SK-MEL-5 (cell line): Measurements from ENCODE around the gene KDM3A. TPM values are rescaled to one million over a fixed set of nuclear protein-coding genes. Genes with fewer than 3 reads are reported as not detected.

Experiments
- DNase-seq: peaks from one replicate; pipeline ENCODE4 v3.0.0-alpha.2; 2016; ENCODE audit warnings: low read depth, low spot score
- in situ Hi-C: cut with HindIII; loops from 2 replicates; pipeline ENCODE4 v1.10.0; 2016; ENCODE audit warnings: low sequenced_read_pairs, high pct_unique_total_duplicates, low pct_unique_long_range_greater_than_20kb
- polyA plus RNA-seq, 2 experiments: library from polyadenylated mRNA; depleted of rRNA; stranded (reverse); fragments of >200 nt; gene quantifications; 2 replicates each; pipeline ENCODE4 v1.2.3, GENCODE V29; 2015
- total RNA-seq: library from RNA; depleted of rRNA; stranded (reverse); fragments of >200 nt; shearing (Covaris generic); gene quantifications from 2 replicates; pipeline ENCODE4 v1.2.3, GENCODE V29; 2014; rRNA removed

KDM3A gene
- 35.6 and 45.1 TPM in 2 replicates for total RNA-seq
- polyA plus RNA-seq (2015; cell fraction: cytosol; rRNA removed), result 18.3 and 27.2 TPM in 2 replicates
- polyA plus RNA-seq (2015; cell fraction: nucleus; rRNA removed), result 127 and 133 TPM in 2 replicates

DNA sequence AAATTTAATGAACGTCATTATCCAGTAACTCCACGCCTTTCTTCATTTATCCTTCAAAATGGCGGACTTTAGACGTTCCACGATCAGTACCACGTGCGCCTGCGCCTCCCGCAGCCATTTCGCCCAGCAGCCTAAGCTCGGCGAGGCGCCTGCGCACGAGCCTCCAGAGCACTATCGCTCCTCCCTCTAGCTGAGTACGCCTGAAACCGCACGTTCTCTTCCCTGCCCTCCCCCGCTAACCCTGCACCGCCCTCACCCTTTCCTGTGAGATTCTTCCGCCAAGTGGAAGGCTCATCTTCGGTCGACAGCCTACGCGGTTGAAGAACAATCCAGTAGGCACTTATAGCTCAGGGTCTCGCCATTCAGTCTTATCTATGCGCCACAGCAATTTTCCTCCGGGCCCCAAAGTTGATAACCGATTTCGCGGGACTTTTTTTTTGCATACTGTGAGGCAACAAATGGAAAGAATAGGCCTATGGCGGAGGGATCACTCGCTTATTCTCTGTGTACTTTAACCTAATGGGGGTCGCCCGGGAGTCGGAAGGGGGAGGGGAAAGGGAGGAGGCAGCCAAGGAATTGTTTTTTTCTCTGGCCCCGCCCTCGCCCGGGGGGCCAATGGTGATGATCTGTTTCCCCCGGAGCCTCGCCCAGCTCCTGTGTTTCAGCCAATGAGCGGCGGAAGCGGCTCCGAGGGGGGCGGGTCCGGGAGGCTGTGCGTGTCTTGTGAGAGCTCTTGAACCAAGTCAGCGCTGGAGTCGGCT, at the start of gene KDM3A:
KDM3A (plus strand) TSS at position 741 of the 761 bp plus-strand sequence. CDS start 677 bp downstream, outside the sequence.
- peak; percentile 100 for DNase-seq
- in situ Hi-C loops, result no loop called here

DNA sequence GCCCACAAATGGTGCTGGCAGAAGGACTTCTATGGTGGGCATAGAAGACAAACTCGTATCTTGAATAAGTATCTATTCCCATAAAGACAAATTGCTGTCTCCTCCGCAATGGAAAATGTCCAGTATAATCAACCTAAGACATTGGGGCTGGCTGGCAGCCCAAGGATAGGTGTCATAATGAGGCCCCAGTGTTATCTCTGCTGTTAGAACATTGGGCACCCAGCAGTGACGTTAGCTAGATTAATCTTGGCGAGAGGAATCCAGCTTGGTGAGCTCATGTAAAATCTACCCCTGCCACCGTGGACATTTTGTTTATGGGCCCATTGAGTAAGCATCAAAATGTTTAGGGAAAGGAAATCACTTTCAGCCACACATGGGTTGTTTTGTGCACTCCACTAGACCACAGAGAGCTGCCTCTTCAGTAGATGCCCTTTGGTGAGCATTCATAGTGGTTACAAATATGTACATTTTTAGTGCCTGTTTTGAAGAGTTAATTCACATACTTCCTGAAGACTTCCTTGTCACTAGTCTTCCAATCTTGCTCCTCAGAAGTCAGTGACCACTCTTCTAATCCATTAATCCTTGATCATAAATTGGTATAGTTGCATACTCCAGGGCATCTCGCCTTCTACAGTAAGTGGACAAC, 48.2 kb upstream of the KDM3A start:
- in situ Hi-C loops, result no loop called here
- DNase-seq, result no peak

- peak; percentile 52 for DNase-seq
- in situ Hi-C loops, result no loop called here
These were observed 47.4 kb upstream of the KDM3A start for GRCh38 chr2:86393521-86394491.

DNA sequence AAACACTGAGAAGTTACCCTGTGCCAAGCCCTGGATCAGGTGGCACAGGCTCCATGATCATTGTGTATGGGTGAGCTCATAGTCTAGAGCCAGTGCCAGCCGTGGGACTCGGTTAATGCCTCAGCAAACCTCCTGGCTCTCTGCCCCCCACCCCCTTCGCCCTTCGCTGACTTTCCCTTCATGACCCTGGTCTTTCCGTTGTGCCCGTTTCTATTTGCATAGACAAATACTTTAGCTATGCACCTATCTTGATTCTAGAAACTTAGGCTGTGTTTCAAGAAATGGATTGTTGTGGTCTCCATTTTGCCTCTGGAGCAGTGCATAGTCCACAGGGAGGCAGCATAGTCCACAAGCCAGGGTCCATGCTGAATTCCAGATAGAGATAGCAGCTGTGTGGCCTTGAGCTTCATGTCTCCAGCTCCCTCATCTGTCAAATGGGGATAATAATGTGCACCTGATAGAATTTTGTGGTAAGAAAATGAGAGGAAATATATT, 44.8 kb upstream of the KDM3A start:
- in situ Hi-C loops, result no loop called here
- DNase-seq, result peak; percentile 87

GRCh38 chr2:86397986-86398385, 43.2 kb upstream of the KDM3A start:
- no peak for DNase-seq
- in situ Hi-C loops, result no loop called here

DNA sequence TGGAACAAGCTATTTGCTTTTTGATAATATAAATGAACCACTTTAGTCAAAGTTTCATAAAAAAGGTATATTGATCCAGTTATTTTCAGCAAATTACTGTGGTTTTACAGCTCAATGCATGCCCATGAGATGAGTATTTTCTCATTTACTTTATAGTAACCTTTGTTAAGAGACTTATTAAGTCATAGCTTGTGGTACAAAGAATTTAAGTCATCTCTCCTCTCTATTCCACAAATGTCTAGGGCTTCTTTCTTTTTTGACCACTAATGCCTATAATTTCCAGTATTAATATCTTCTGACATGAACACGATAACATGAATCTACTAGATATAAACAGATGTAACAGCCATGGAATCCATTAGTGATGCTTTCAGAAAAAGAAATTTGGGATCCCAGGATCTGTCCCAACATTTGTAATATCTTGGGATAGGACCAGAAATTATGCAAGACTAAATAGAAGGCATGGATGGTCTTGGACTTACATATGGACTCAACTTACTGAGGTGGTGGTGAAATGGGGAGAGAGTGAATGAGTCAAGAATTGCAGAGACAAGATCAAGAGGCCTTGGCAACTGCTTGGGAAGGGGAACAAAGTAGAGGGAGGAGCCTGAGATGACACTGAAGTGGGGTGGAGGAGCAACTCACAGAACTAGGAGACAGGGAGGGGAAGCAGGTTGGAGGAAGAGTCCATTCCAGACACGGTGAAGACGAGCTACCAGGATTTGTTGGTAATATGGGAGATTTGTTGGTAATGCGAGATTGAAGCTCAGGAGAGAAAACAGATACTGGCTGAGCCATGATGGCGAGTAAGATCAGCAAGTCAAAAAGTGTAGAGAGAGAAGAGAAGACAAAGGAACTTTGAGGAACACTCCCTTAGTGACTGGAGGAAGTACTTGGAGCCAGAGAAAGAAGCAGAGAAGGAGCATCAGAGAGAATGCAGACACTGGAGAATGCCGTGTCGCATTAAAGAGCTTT, 42.4 kb upstream of the KDM3A start:
- no peak for DNase-seq
- in situ Hi-C loops, result no loop called here

- no peak for DNase-seq
- in situ Hi-C loops, result no loop called here
These were observed 40.9 kb upstream of the KDM3A start for GRCh38 chr2:86400321-86400720.

DNA sequence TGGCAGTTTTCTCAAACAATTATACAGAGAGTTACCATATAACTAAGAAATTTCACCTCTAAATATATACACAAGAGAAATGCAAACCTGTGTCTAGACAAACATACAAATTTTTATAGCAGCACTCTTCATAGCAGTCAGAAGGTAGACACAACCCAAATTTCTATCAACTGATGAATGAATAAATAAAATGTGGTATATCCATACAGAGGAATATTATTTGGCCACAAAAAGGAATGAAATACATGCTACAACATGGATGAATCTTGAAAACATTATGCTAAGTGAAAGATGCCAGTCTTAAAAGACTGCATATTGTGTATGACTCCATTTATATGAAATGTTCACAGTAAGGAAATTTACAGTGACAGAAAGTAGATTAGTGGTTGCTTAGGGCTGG, 30.6 kb upstream of the KDM3A start:
- in situ Hi-C loops, result no loop called here
- DNase-seq, result no peak

DNA sequence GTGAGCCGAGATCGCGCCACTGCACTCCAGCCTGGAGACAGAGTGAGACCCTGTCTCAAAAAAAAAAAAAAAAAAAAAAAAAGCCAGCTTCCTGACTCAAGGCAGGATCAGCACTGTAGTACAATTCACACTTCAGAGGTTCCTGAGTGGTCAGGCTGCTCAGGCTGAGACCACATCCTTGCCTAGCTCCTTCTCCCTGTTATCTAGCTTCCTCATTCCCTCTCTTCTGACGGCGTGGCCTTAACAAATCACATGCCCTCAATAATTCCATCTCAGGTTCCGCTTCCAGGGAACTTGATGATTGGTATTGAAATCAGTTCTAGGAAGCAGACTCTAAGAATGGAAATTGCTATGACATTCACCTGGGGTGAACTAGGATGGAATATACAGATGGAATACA, 29.8 kb upstream of the KDM3A start:
- in situ Hi-C loops, result no loop called here
- DNase-seq, result no peak

DNA sequence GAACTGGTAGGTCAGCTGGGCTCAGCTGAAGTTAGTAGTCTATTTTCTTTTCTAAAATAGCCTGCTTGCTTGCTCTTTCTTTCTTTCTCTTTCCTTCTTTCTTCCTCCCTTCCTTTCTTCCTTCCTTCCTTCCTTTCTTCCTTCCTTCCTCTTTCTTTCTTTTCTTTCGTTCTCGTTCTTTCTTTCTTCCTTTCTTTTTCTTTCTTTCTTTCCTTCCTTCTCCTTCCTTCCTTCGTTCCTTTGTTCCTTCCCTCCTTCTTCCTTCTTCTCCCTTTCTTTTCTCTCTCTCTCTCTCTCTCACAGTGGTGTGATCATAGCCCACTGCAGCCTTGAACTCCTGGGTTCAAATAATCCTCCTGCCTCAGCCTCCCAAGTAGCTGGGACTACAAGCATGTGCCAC, 29.2 kb upstream of the KDM3A start:
- DNase-seq, result no peak
- in situ Hi-C loops, result no loop called here

DNA sequence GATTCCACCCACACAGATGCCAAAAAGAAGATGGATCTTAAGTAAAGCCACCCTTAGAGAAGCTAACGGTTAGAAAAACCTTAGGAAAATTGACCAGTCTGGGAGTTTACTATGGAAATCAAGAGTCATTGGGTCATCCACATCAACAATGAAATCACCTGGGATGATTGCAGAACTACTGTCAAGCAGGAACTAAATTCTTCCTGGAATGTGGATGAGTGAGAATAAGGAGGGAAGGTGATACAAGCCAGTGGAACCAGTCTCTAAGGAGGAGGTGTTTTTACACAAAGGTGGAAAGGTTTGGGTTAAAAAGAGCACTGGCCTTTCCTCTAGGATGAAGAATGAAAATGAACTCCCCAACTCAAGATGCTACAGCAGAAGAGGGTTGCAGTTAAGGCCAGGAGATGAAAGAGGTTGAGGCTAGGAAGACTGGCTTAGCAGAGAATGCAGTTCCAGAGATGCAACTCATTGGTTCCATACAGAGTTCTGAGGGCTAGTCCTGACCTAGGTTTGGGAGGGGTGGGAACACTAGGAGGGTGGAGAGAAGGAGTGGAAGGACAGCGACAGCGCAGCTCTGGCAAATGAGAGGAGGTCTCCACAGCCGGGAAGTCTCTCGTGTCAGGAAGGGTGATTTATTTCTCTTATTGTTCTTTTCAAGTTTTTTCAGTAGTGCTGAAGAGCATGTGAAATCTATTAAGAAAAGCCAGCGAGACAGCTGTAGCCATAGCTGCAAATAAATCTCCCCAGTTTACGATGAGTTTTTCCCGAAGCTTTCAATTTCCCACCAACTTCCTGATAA, 27.7 kb upstream of the KDM3A start:
- in situ Hi-C loops, result no loop called here
- peak; percentile 30 for DNase-seq

GRCh38 chr2:86414996-86415395, 26.2 kb upstream of the KDM3A start:
- in situ Hi-C loops, result no loop called here
- DNase-seq, result no peak

- no peak for DNase-seq
- in situ Hi-C loops, result no loop called here
These were observed 25.0 kb upstream of the KDM3A start for GRCh38 chr2:86416146-86416545.

- in situ Hi-C loops, result no loop called here
- DNase-seq, result no peak
These were observed 23.2 kb upstream of the KDM3A start for GRCh38 chr2:86417961-86418360.

GRCh38 chr2:86420913-86421312, 20.3 kb upstream of the KDM3A start:
- in situ Hi-C loops, result no loop called here
- DNase-seq, result no peak

DNA sequence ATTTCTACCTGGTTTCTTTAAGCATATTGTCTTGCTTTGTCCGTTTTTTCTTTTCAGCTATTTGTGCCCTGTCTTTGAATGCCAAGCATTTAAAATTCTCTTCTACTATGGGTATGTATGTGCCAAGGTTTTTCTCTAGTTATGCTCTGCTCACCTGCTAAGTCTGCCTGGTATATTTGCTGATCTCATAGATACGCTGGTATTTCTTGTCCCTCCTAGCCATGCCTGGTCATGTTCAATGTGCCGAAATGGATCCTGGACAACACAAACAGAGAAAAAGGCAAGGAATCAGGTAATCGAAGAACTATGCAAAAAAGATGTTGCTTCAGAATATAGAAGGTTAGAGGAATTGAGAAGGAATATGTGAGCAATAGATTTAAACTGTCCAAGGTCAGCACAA, 14.9 kb upstream of the KDM3A start:
- in situ Hi-C loops, result no loop called here
- no peak for DNase-seq
